ENCODE results near the gene KRTAP10-3. TPM values are rescaled to one million over a fixed set of nuclear protein-coding genes. Genes with fewer than 3 reads are reported as not detected.

KRTAP10-3 gene
- polyA plus RNA-seq, 1 experiment, result not detected

DNA sequence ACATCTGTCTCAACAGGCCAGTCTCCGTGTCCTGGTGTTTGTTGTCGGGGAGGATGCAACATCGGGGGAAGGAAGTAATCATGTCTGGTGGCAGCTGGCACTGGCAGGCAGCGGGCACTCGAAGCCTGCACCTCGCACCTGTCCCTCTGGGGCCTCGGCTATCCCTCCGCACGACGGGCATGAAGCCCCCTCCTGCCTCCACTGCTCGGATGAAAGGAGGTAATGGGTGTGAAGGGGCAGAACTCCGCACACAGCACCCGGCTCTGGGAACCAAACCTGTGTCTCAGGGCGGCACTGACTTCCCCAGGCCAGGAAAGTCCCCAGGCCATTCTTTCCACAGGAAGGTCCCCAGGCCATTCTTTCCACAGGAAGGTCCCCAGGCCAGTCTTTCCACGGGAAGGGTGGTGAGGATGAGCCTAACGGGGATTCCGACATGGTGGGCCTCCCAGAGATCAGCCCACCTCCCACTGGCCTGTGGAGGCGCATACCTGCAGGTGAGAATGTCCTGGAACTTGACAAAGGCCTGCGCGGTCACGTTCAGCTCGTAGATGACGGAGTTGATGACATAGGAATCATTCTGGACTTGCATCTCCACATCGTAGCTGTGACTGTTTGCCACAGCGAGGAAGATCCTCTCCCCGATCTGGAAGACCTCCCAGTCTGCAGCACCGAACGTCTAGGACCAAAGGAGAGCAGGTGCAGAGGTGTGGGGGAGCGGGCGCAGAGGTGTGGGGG is 49.7 kb downstream of the KRTAP10-3 start:
- no peak for TF ChIP-seq CTCF (IDR thresholded peaks at IDR 0.05; ENCODE audit: low read depth, low read length)
- no peak for DNase-seq (ENCODE audit: low read depth, low spot score)
- Histone ChIP-seq H3K9me3 (ENCODE audit: control insufficient read depth, insufficient read depth, low read length) (no peaks in the 10 kb centered on the region; the same call in 1 of the 2 replicates), H3K27ac (ENCODE audit: low read depth, low read length) (no peak overlapping the region), H3K27me3 (ENCODE audit: control insufficient read depth, insufficient read depth, low read length) (peaks cover 7% of the 10 kb centered on the region), H3K4me3 (ENCODE audit: low read depth, low read length) (no peak overlapping the region)
- POLR2A ChIA-PET, result no interaction called here
- CTCF ChIA-PET, result no interaction called here

- Histone ChIP-seq H3K4me3 (ENCODE audit: low read depth, low read length) (no peak overlapping the region), H3K9me3 (ENCODE audit: control insufficient read depth, insufficient read depth, low read length) (no peaks in the 10 kb centered on the region; the same call in 1 of the 2 replicates), H3K27ac (ENCODE audit: low read depth, low read length) (no peak overlapping the region), H3K27me3 (ENCODE audit: control insufficient read depth, insufficient read depth, low read length) (peaks cover 7% of the 10 kb centered on the region)
- POLR2A ChIA-PET, result no interaction called here
- no peak for TF ChIP-seq CTCF (IDR thresholded peaks at IDR 0.05; ENCODE audit: low read depth, low read length)
- DNase-seq (ENCODE audit: low read depth, low spot score), result no peak
- CTCF ChIA-PET, result no interaction called here
Measured at GRCh38 chr21:44508426-44508710, 50.2 kb downstream of the KRTAP10-3 start.

Other genes starting within 250 kb of the KRTAP10-3 start
- 3.7 and 7.1 TPM in 2 replicates for gene CFAP410, start 219.4 kb downstream of the KRTAP10-3 start, polyA plus RNA-seq (2011; rRNA removed)
- not detected in 2 replicates for gene TRPM2, start 205.2 kb downstream of the KRTAP10-3 start, polyA plus RNA-seq (2011; rRNA removed)
- 0.10 and 0.14 TPM in 2 replicates for gene LRRC3, start 103.3 kb downstream of the KRTAP10-3 start, polyA plus RNA-seq (2011; rRNA removed)
- gene KRTAP10-1, start 18.6 kb downstream of the KRTAP10-3 start, polyA plus RNA-seq (2011; rRNA removed), result not detected in 2 replicates
- not detected in 2 replicates for gene KRTAP10-2, start 7.3 kb downstream of the KRTAP10-3 start, polyA plus RNA-seq (2011; rRNA removed)
- gene KRTAP10-4, start 14.9 kb upstream of the KRTAP10-3 start, polyA plus RNA-seq (2011; rRNA removed), result not detected in 2 replicates
- not detected in 2 replicates for gene KRTAP10-5, start 21.8 kb upstream of the KRTAP10-3 start, polyA plus RNA-seq (2011; rRNA removed)
- gene KRTAP10-6, start 33.7 kb upstream of the KRTAP10-3 start, polyA plus RNA-seq (2011; rRNA removed), result not detected in 2 replicates
- gene KRTAP10-7, start 41.8 kb upstream of the KRTAP10-3 start, polyA plus RNA-seq (2011; rRNA removed), result not detected in 2 replicates
- not detected in 2 replicates for gene KRTAP10-8, start 53.3 kb upstream of the KRTAP10-3 start, polyA plus RNA-seq (2011; rRNA removed)
- not detected in 2 replicates for gene KRTAP10-9, start 68.3 kb upstream of the KRTAP10-3 start, polyA plus RNA-seq (2011; rRNA removed)
- not detected in 2 replicates for gene KRTAP10-10, start 78.6 kb upstream of the KRTAP10-3 start, polyA plus RNA-seq (2011; rRNA removed)
- gene KRTAP10-11, start 87.6 kb upstream of the KRTAP10-3 start, polyA plus RNA-seq (2011; rRNA removed), result not detected in 2 replicates
- gene KRTAP12-4, start 95.9 kb upstream of the KRTAP10-3 start, polyA plus RNA-seq (2011; rRNA removed), result not detected in 2 replicates
- gene KRTAP12-3, start 99.1 kb upstream of the KRTAP10-3 start, polyA plus RNA-seq (2011; rRNA removed), result not detected in 2 replicates
- gene KRTAP12-2, start 108.1 kb upstream of the KRTAP10-3 start, polyA plus RNA-seq (2011; rRNA removed), result not detected in 2 replicates
- not detected in 2 replicates for gene KRTAP12-1, start 123.4 kb upstream of the KRTAP10-3 start, polyA plus RNA-seq (2011; rRNA removed)
- not detected in 2 replicates for gene KRTAP10-12, start 138.4 kb upstream of the KRTAP10-3 start, polyA plus RNA-seq (2011; rRNA removed)
- gene TSPEAR, start 152.8 kb upstream of the KRTAP10-3 start, polyA plus RNA-seq (2011; rRNA removed), result not detected in 2 replicates
- 60.9 and 62.2 TPM in 2 replicates for gene UBE2G2, start 243.0 kb upstream of the KRTAP10-3 start, polyA plus RNA-seq (2011; rRNA removed)